ENCODE measurements around the gene EPS15. TPM values are rescaled to one million over a fixed set of nuclear protein-coding genes. Genes with fewer than 3 reads are reported as not detected.
A peak's percentile ranks its signal among the peaks of the same experiment; 100 is the strongest.

The EPS15 gene
- total RNA-seq, 2 donors from 2014 or later, result 123 to 197 TPM

DNA sequence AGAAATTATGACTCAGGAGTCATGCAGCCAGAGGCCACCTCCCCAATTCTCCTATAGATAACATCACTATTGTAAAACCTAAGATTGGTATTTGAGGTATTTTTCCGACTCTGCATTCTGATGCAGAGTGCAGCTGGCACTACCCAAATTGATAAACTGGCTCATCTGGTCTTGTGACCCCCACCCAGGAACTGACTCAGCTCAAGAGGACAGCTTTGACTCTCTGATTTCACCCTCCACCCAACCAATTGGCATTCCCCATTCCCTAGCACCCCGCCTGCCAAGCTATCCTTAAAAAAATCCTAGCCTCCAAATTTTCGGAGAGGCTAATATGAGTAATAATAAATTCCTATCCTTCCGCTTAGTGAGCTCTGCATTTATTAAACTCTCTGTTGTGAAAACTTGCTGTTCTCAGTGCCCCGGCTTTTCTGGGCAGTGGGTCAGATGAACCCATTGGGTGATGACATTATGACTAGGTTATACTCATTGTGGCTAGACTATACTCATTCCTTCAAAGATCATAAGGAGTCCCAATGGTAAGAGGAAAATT, 39.4 kb upstream of the EPS15 start:
- ATAC-seq (ENCODE audit: insufficient number of reproducible peaks, low FRiP score, low read depth), result peak; percentile 73
- Histone ChIP-seq H3K36me3 (no peaks in the 10 kb centered on the region), H3K4me3 (no peak overlapping the region), H3K4me1 (ENCODE audit: control insufficient read depth in 1 of 2, low read depth in 2 of 2) (peaks cover 6 to 33% of the 10 kb centered on the region in 2 donors), H3K27ac (no peak overlapping the region), H3K9me3 (no peaks in the 10 kb centered on the region), H3K27me3 (replicated peaks; ENCODE audit: insufficient read depth) (no peaks in the 10 kb centered on the region)
- TF ChIP-seq, protein P1, sequence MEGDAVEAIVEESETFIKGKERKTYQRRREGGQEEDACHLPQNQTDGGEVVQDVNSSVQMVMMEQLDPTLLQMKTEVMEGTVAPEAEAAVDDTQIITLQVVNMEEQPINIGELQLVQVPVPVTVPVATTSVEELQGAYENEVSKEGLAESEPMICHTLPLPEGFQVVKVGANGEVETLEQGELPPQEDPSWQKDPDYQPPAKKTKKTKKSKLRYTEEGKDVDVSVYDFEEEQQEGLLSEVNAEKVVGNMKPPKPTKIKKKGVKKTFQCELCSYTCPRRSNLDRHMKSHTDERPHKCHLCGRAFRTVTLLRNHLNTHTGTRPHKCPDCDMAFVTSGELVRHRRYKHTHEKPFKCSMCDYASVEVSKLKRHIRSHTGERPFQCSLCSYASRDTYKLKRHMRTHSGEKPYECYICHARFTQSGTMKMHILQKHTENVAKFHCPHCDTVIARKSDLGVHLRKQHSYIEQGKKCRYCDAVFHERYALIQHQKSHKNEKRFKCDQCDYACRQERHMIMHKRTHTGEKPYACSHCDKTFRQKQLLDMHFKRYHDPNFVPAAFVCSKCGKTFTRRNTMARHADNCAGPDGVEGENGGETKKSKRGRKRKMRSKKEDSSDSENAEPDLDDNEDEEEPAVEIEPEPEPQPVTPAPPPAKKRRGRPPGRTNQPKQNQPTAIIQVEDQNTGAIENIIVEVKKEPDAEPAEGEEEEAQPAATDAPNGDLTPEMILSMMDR (IDR thresholded peaks at IDR 0.05), result no peak
- DNase-seq (ENCODE audit: low spot score), result no peak

DNA sequence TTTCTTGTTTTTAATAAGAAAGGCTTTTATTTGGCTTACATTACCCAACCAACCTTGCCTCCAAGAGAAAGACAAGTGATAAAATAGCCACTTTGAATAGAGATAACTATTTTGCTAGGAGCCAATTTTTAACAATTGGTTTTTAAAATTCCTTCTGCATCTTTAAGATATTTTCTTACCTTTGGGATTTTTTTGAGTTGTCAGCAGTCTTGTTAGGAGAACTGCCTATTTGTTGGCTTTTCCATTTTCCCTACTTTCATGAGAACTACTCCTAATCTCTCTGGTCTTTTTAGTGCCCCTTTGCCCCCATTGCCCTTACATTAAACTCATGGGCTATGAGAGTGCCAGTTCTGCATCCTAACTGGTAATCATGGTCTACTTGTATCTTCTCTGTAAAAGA, 38.1 kb upstream of the EPS15 start:
- no peak overlapping the region for H3K27ac ChIP-seq
- H3K27me3 ChIP-seq (replicated peaks; ENCODE audit: insufficient read depth), result no peaks in the 10 kb centered on the region
- TF ChIP-seq, protein P1 (IDR thresholded peaks at IDR 0.05), result no peak
- no peaks in the 10 kb centered on the region for H3K9me3 ChIP-seq
- no peak for DNase-seq (ENCODE audit: low spot score)
- no peak overlapping the region for H3K4me3 ChIP-seq
- H3K4me1 ChIP-seq (ENCODE audit: control insufficient read depth in 1 of 2, low read depth in 2 of 2), result peaks cover 0 to 20% of the 10 kb centered on the region in 2 donors
- no peaks in the 10 kb centered on the region for H3K36me3 ChIP-seq
- no peak for ATAC-seq (ENCODE audit: insufficient number of reproducible peaks, low FRiP score, low read depth)

DNA sequence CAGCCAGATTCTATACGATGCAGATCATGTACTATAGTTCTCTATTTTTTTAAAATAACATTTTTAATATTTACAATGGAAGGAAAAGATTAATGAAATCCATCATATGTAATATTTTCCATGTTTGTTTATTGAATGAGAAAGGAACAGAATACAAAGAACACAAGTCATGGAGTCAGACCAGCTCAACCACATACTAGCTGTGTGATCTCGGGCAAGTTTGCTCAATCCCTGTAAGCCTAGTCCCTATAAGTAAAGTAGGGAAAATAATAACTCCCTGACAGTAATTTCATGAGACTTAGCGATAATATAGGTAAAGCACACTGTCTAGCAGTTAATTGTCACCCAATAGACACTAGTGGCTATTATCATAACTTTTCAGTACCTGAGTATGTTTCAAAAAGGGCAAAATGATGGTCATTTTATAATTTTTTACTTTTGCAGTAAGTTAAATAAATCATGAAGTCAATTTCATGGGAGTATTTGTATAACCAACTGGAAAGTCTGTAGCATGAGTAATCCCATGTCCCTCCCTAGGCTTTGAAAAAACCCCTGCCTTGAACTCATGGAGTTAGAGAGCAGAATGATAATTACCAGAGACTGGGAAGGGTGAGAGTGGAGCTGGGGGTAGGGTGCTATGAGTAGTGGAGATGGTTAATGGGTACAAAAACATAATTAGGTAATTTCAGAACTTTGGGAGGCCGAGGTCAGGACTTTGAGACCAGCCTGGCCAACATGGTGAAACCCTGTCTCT, 37.0 kb upstream of the EPS15 start:
- H3K27ac ChIP-seq, result no peak overlapping the region
- no peak overlapping the region for H3K4me3 ChIP-seq
- peaks cover 0 to 9% of the 10 kb centered on the region in 2 donors for H3K4me1 ChIP-seq (ENCODE audit: control insufficient read depth in 1 of 2, low read depth in 2 of 2)
- DNase-seq (ENCODE audit: low spot score) (no peak), ATAC-seq (ENCODE audit: insufficient number of reproducible peaks, low FRiP score, low read depth) (no peak)
- H3K27me3 ChIP-seq (replicated peaks; ENCODE audit: insufficient read depth), result no peaks in the 10 kb centered on the region
- H3K36me3 ChIP-seq, result no peaks in the 10 kb centered on the region
- H3K9me3 ChIP-seq, result no peaks in the 10 kb centered on the region
- TF ChIP-seq, protein P1 (IDR thresholded peaks at IDR 0.05), result no peak

DNA sequence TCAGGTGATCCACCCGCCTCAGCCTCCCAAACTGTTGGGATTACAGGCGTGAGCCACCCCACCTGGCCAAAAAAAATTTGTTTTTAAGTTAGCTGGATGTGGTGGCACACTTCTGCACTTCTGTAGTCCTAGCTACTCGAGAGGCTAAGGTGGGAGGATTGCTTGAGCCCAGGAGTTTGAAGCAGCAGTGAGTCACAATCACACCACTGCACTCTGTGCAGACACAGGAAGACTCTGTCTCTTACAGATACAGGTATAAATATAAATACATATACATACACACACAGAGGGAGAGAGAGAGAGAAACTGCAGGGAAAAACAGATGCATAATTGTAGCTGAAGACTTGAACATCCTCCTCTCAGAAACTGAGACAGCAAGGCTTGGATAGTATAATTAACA, 34.8 kb upstream of the EPS15 start:
- DNase-seq (ENCODE audit: low spot score), result no peak
- H3K9me3 ChIP-seq, result no peaks in the 10 kb centered on the region
- TF ChIP-seq, protein P1 (IDR thresholded peaks at IDR 0.05), result no peak
- H3K27ac ChIP-seq, result no peak overlapping the region
- no peaks in the 10 kb centered on the region for H3K27me3 ChIP-seq (replicated peaks; ENCODE audit: insufficient read depth)
- no peak for ATAC-seq (ENCODE audit: insufficient number of reproducible peaks, low FRiP score, low read depth)
- no peak overlapping the region for H3K4me3 ChIP-seq
- H3K4me1 ChIP-seq (ENCODE audit: control insufficient read depth in 1 of 2, low read depth in 2 of 2), result no peaks in the 10 kb centered on the region
- no peaks in the 10 kb centered on the region for H3K36me3 ChIP-seq

DNA sequence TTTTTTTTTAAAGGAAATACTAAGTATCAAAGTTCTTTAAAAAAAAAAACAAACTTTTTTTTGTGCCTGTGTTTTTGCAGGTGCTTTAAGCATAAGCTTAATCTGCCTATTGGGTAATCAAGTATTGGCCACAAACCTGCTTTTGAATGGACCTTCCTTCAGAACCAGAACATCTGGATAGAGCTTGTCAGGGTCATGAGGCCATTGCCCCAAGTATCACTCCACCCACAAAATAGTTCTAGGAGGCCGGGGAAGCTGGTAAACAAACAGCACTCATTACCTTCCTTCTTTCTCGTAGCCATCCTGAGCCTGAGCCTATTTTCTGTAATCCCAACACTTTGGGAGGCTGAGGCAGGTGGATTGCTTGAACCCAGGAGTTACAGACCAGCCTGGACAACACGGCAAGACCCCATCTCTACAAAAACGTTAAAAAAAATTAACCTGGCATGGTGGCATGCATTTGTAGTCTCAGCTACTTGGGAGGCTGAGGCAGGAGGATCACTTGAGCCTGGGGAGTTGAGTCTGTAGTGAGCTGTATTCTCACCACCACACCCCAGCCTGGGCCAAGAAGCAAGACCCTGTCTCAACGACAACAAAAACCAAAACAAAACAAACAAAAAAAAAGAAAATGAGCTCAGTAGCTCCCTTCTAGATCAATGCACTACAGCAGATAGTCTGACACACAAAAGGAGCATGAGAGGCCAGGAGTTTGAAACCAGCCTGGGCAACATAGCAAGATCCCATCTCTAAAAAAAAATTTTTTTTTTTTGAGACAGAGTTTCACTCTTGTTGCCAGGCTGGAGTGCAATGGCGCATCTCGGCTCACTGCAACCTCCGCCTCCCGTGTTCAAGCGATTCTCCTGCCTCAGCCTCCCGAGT, 34.1 kb upstream of the EPS15 start:
- ATAC-seq (ENCODE audit: insufficient number of reproducible peaks, low FRiP score, low read depth), result no peak

More for the DNA sequence above, 34.1 kb upstream of the EPS15 start:
- Histone ChIP-seq H3K27me3 (replicated peaks; ENCODE audit: insufficient read depth) (no peaks in the 10 kb centered on the region), H3K27ac (no peak overlapping the region), H3K4me3 (no peak overlapping the region), H3K4me1 (ENCODE audit: control insufficient read depth in 1 of 2, low read depth in 2 of 2) (no peaks in the 10 kb centered on the region), H3K9me3 (no peaks in the 10 kb centered on the region), H3K36me3 (no peaks in the 10 kb centered on the region)
- DNase-seq (ENCODE audit: low spot score), result no peak
- TF ChIP-seq, protein P1 (IDR thresholded peaks at IDR 0.05), result no peak

All from thoracic aorta (tissue), 2 donors.